ENCODE results near the gene SERP1. TPM values are rescaled to one million over a fixed set of nuclear protein-coding genes. Genes with fewer than 3 reads are reported as not detected.
A peak's percentile ranks its signal among the peaks of the same experiment; 100 is the strongest.

Gene SERP1
- total and polyA plus RNA-seq, 3 experiments from 2014 or later = 127 to 156 (median 135) TPM

DNA sequence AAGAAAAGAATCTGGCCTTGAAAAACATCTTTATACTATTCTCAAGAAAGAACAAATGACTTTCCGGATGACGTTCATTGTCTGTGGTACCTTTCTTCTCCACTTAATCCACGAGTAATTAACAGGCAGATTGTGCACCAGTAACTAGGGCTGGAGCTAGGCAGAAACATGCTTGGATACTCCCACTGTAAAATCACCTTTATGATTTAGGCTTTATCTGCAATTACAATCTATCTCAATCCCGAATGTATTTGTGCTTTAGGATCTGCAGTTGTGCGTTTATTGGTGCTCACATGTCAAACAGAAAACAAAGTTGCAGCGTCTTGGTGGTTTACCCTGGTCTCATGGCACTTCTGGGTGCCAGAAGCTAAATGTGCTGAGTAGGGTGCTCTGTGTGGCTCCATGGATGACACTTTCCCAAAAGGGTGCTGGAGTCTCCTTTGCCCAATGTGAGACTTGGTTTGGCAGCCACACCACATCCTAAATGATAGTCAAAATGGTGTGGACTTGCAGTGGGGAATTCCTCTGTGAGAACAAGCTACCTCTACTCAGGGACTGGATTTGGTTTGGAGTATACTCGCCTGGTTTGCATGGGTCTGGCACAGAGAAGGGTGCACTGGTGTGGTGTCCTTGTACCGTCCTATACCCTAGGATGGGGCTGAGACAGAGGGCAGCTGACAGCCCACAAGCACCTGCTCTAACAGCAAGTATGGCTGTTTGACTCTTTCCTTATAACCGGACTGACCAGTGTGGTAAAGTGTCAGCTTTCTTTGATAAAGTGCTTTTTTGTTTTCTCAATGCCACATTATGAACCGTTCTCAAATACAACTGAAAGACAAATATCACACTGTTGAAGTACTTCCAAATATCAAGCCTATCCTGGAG is 7.7 kb downstream of the SERP1 start:
- POLR2A ChIA-PET = interaction anchor here (1.3 kb wide), 1 partner anchor 7 kb away, joined by 3 read pairs; no protein-coding TSS in a partner anchor
- Histone ChIP-seq H3K27ac (ENCODE audit: low read depth, low read length) (no peak overlapping the region), H3K4me1 (ENCODE audit: insufficient read depth, low read length) (peaks cover 8% of the 10 kb centered on the region), H3K9me3 (ENCODE audit: low read length) (no peaks in the 10 kb centered on the region), H3K27me3 (ENCODE audit: insufficient read depth, low read length, poor library complexity, severe bottlenecking) (no peaks in the 10 kb centered on the region), H3K36me3 (ENCODE audit: insufficient read depth, low read length) (peaks cover 9% of the 10 kb centered on the region), H3K4me3 (ENCODE audit: low read length) (no peak overlapping the region)
- Mint-ChIP-seq H3K4me1 (peaks cover 21 to 34% (median 26%) of the 10 kb centered on the region in 3 donors), H3K27me3 (no peaks in the 10 kb centered on the region), H3K27ac (peak overlapping the region in 6 of 8 donors; percentile 37 to 75 (median 55)), H3K36me3 (peaks cover 0 to 22% (median 0%) of the 10 kb centered on the region in 3 donors), H3K9me3 (no peaks in the 10 kb centered on the region), H3K4me3 (no peak overlapping the region)
- CTCF ChIA-PET = interaction anchor here (0.6 to 1.0 kb wide), 2 partner anchors 8 to 179 kb away, joined by 3 to 4 read pairs; partner anchors contain the start of genes EIF2A and SERP1
- DNase-seq = no peak

- peaks cover 0 to 4% (median 0%) of the 10 kb centered on the region in 3 donors for H3K36me3 Mint-ChIP-seq
- ChIA-PET POLR2A (no interaction called here), CTCF (no interaction called here)
- Histone ChIP-seq H3K4me3 (ENCODE audit: low read length) (no peak overlapping the region), H3K9me3 (ENCODE audit: low read length) (no peaks in the 10 kb centered on the region), H3K4me1 (ENCODE audit: insufficient read depth, low read length) (no peaks in the 10 kb centered on the region), H3K36me3 (ENCODE audit: insufficient read depth, low read length) (no peaks in the 10 kb centered on the region), H3K27ac (ENCODE audit: low read depth, low read length) (no peak overlapping the region), H3K27me3 (ENCODE audit: insufficient read depth, low read length, poor library complexity, severe bottlenecking) (no peaks in the 10 kb centered on the region)
- H3K4me3 Mint-ChIP-seq = no peak overlapping the region
- no peak overlapping the region for H3K27ac Mint-ChIP-seq
- no peaks in the 10 kb centered on the region for H3K27me3 Mint-ChIP-seq
- peaks cover 0 to 9% (median 4%) of the 10 kb centered on the region in 3 donors for H3K4me1 Mint-ChIP-seq
- DNase-seq = no peak
- H3K9me3 Mint-ChIP-seq = no peaks in the 10 kb centered on the region
These were observed 11.1 kb downstream of the SERP1 start for GRCh38 chr3:150535204-150535603.

- ChIA-PET POLR2A (no interaction called here), CTCF (interaction anchor here (1.2 kb wide), 1 partner anchor 189 kb away, joined by 3 read pairs; no protein-coding TSS in a partner anchor)
- no peak for DNase-seq
- Mint-ChIP-seq H3K27ac (peak overlapping the region in 2 of 8 donors; percentile 13 to 75), H3K4me1 (no peaks in the 10 kb centered on the region), H3K4me3 (no peak overlapping the region), H3K27me3 (no peaks in the 10 kb centered on the region), H3K9me3 (no peaks in the 10 kb centered on the region), H3K36me3 (no peaks in the 10 kb centered on the region)
- Histone ChIP-seq H3K9me3 (ENCODE audit: low read length) (no peaks in the 10 kb centered on the region), H3K4me1 (ENCODE audit: insufficient read depth, low read length) (no peaks in the 10 kb centered on the region), H3K27ac (ENCODE audit: low read depth, low read length) (no peak overlapping the region), H3K36me3 (ENCODE audit: insufficient read depth, low read length) (no peaks in the 10 kb centered on the region), H3K27me3 (ENCODE audit: insufficient read depth, low read length, poor library complexity, severe bottlenecking) (no peaks in the 10 kb centered on the region), H3K4me3 (ENCODE audit: low read length) (no peak overlapping the region)
These were observed 14.5 kb downstream of the SERP1 start for GRCh38 chr3:150531775-150532174.

GRCh38 chr3:150528354-150528797 is 17.9 kb downstream of the SERP1 start:
- H3K36me3 ChIP-seq (ENCODE audit: insufficient read depth, low read length) = no peaks in the 10 kb centered on the region
- DNase-seq = peak in 1 of 5 donors; percentile 26
- H3K9me3 ChIP-seq (ENCODE audit: low read length) = no peaks in the 10 kb centered on the region
- H3K4me3 ChIP-seq (ENCODE audit: low read length) = no peak overlapping the region
- no peak overlapping the region for H3K27ac ChIP-seq (ENCODE audit: low read depth, low read length)
- Mint-ChIP-seq H3K4me1 (no peaks in the 10 kb centered on the region), H3K27me3 (peaks cover 0 to 3% of the 10 kb centered on the region in 2 donors), H3K36me3 (no peaks in the 10 kb centered on the region), H3K4me3 (no peak overlapping the region), H3K27ac (no peak overlapping the region), H3K9me3 (no peaks in the 10 kb centered on the region)
- ChIA-PET POLR2A (no interaction called here), CTCF (interaction anchor here (1.1 to 2.2 kb wide), 4 partner anchors 16 to 336 kb away, joined by 3 to 7 read pairs (median 4); partner anchors contain the start of gene ERICH6)
- H3K27me3 ChIP-seq (ENCODE audit: insufficient read depth, low read length, poor library complexity, severe bottlenecking) = no peaks in the 10 kb centered on the region
- H3K4me1 ChIP-seq (ENCODE audit: insufficient read depth, low read length) = no peaks in the 10 kb centered on the region

- Mint-ChIP-seq H3K4me3 (no peak overlapping the region), H3K4me1 (no peaks in the 10 kb centered on the region), H3K27me3 (peaks cover 0 to 3% of the 10 kb centered on the region in 2 donors), H3K36me3 (no peaks in the 10 kb centered on the region), H3K9me3 (no peaks in the 10 kb centered on the region), H3K27ac (peak overlapping the region in 1 of 8 donors; percentile 11)
- DNase-seq = no peak
- ChIA-PET POLR2A (no interaction called here), CTCF (interaction anchor here (1.0 to 2.2 kb wide), 4 partner anchors 17 to 640 kb away, joined by 3 to 7 read pairs (median 3); no protein-coding TSS in a partner anchor)
- Histone ChIP-seq H3K4me1 (ENCODE audit: insufficient read depth, low read length) (no peaks in the 10 kb centered on the region), H3K36me3 (ENCODE audit: insufficient read depth, low read length) (no peaks in the 10 kb centered on the region), H3K4me3 (ENCODE audit: low read length) (no peak overlapping the region), H3K27me3 (ENCODE audit: insufficient read depth, low read length, poor library complexity, severe bottlenecking) (no peaks in the 10 kb centered on the region), H3K27ac (ENCODE audit: low read depth, low read length) (no peak overlapping the region), H3K9me3 (ENCODE audit: low read length) (no peaks in the 10 kb centered on the region)
These were observed 18.6 kb downstream of the SERP1 start for GRCh38 chr3:150527464-150528255.

DNA sequence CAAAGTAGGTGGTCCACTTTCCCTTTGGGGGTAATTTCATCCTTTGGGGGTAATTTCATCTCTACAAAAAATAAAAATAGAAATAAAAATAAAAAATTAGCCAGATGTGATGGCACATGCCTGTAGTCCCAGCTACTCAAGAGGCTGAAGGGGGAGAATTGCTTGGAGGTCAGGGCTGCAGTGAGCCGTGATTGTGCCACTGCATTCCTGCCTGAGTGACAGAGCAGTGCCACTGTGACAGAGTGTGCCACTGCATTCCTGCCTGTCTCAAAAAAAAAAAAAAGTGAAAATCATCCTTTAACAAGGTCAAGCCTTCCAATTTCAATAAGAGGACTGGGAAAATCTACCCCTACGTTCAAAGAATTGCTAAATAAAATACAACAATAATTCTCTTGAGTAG is 22.8 kb downstream of the SERP1 start:
- ChIA-PET CTCF (no interaction called here), POLR2A (interaction anchor here (0.7 kb wide), 1 partner anchor 239 kb away, joined by 3 read pairs; the partner anchor contains the start of gene SIAH2)
- peaks cover 0 to 5% of the 10 kb centered on the region in 2 donors for H3K27me3 Mint-ChIP-seq
- Histone ChIP-seq H3K4me3 (ENCODE audit: low read length) (no peak overlapping the region), H3K36me3 (ENCODE audit: insufficient read depth, low read length) (no peaks in the 10 kb centered on the region), H3K4me1 (ENCODE audit: insufficient read depth, low read length) (no peaks in the 10 kb centered on the region), H3K27me3 (ENCODE audit: insufficient read depth, low read length, poor library complexity, severe bottlenecking) (no peaks in the 10 kb centered on the region), H3K9me3 (ENCODE audit: low read length) (no peaks in the 10 kb centered on the region), H3K27ac (ENCODE audit: low read depth, low read length) (no peak overlapping the region)
- no peak overlapping the region for H3K4me3 Mint-ChIP-seq
- H3K9me3 Mint-ChIP-seq = no peaks in the 10 kb centered on the region
- H3K27ac Mint-ChIP-seq = no peak overlapping the region
- peaks cover 0 to 5% (median 0%) of the 10 kb centered on the region in 3 donors for H3K36me3 Mint-ChIP-seq
- no peak for DNase-seq
- H3K4me1 Mint-ChIP-seq = no peaks in the 10 kb centered on the region

DNA sequence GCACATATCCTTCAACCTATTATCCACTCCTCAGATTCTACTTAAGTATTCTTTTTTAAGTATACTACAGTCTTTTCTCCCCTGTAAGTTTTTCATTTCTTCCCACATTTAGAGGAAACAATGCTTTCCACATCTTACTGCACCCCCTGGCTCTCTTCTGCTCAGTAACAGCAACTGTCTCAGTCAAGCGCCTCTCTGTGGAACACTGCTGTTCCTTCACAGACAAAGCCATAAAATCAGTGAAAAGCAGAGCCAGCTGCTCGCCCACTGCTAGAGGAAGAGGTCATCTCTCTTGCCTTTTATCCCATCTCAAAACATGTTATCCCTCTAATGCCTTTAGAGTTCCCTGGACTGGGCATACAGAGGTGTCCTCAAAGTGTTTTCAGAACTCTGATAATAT is 24.8 kb downstream of the SERP1 start:
- Mint-ChIP-seq H3K27me3 (peaks cover 7 to 9% of the 10 kb centered on the region in 2 donors), H3K27ac (no peak overlapping the region), H3K4me1 (no peaks in the 10 kb centered on the region), H3K9me3 (peaks cover 0 to 9% (median 5%) of the 10 kb centered on the region in 5 donors), H3K36me3 (peaks cover 0 to 18% (median 0%) of the 10 kb centered on the region in 3 donors), H3K4me3 (no peak overlapping the region)
- Histone ChIP-seq H3K36me3 (ENCODE audit: insufficient read depth, low read length) (no peaks in the 10 kb centered on the region), H3K9me3 (ENCODE audit: low read length) (no peaks in the 10 kb centered on the region), H3K4me1 (ENCODE audit: insufficient read depth, low read length) (no peaks in the 10 kb centered on the region), H3K27ac (ENCODE audit: low read depth, low read length) (no peak overlapping the region), H3K4me3 (ENCODE audit: low read length) (no peak overlapping the region), H3K27me3 (ENCODE audit: insufficient read depth, low read length, poor library complexity, severe bottlenecking) (no peaks in the 10 kb centered on the region)
- ChIA-PET CTCF (no interaction called here), POLR2A (no interaction called here)
- DNase-seq = no peak
